Activated T-cell treated with anti-CD3 and anti-CD28 coated beads for 48 hours (primary cell): ENCODE results near the gene DNAJC16.

Experiments
- DNase-seq: peaks from one replicate; pipeline ENCODE4 v3.0.0-alpha.2; 2020; ENCODE audit warnings: low read depth

Gene DNAJC16

GRCh38 chr1:15540186-15540585 is 13.5 kb downstream of the DNAJC16 start:
- DNase-seq, result no peak

- no peak for DNase-seq
Observed at GRCh38 chr1:15541231-15541792, 14.7 kb downstream of the DNAJC16 start.

GRCh38 chr1:15542388-15543250 is 16.0 kb downstream of the DNAJC16 start:
- DNase-seq, result no peak

- no peak for DNase-seq
Observed at GRCh38 chr1:15543251-15543588, 16.6 kb downstream of the DNAJC16 start.

GRCh38 chr1:15543589-15544568 is 17.2 kb downstream of the DNAJC16 start:
- no peak for DNase-seq

- DNase-seq, result no peak
Observed at GRCh38 chr1:15546641-15547040, 20.0 kb downstream of the DNAJC16 start.

GRCh38 chr1:15550573-15550972 is 23.9 kb downstream of the DNAJC16 start:
- DNase-seq, result no peak

GRCh38 chr1:15557008-15557407 is 30.4 kb downstream of the DNAJC16 start:
- no peak for DNase-seq

- no peak for DNase-seq
Observed at GRCh38 chr1:15557594-15557993, 30.9 kb downstream of the DNAJC16 start.

GRCh38 chr1:15558516-15558915 is 31.9 kb downstream of the DNAJC16 start:
- no peak for DNase-seq

- no peak for DNase-seq
Observed at GRCh38 chr1:15559189-15559810, 32.7 kb downstream of the DNAJC16 start.

- no peak for DNase-seq
Observed at GRCh38 chr1:15568387-15569073, 41.9 kb downstream of the DNAJC16 start.

GRCh38 chr1:15570861-15571260 is 44.2 kb downstream of the DNAJC16 start:
- no peak for DNase-seq

GRCh38 chr1:15571266-15571665 is 44.6 kb downstream of the DNAJC16 start:
- DNase-seq, result no peak

- no peak for DNase-seq
Observed at GRCh38 chr1:15573477-15573876, 46.8 kb downstream of the DNAJC16 start.

- no peak for DNase-seq
Observed at GRCh38 chr1:15574741-15575140, 48.1 kb downstream of the DNAJC16 start.

GRCh38 chr1:15575549-15576150 is 49.0 kb downstream of the DNAJC16 start:
- DNase-seq, result no peak

GRCh38 chr1:15577691-15578090 is 51.0 kb downstream of the DNAJC16 start:
- no peak for DNase-seq

- DNase-seq, result no peak
Observed at GRCh38 chr1:15578921-15579682, 52.5 kb downstream of the DNAJC16 start.

GRCh38 chr1:15579683-15580047 is 53.0 kb downstream of the DNAJC16 start:
- no peak for DNase-seq
